ENCODE data around the gene OR52A1. TPM values are rescaled to one million over a fixed set of nuclear protein-coding genes. Genes with fewer than 3 reads are reported as not detected.

OR52A1 gene
- total and polyA plus RNA-seq, 2 of the 4 experiments (the other 2 are of a cell fraction) = not detected

- H4K91ac ChIP-seq (ENCODE audit: insufficient read depth, low read depth, low read length) = no peak overlapping the region
- no peak overlapping the region for H3K4me3 ChIP-seq (ENCODE audit: insufficient read depth, low read depth, low read length)
- no peaks in the 10 kb centered on the region for H3K79me1 ChIP-seq (ENCODE audit: low read depth in 1 of 2, low read length in 2 of 2)
- no peak overlapping the region for H2AFZ ChIP-seq (replicated peaks; ENCODE audit: low read length, poor library complexity)
- BruUV-seq (replicated peaks) = no TSS peak
- no peaks in the 10 kb centered on the region for H3K36me3 ChIP-seq (ENCODE audit: control insufficient read depth, insufficient read depth, low read length)
- H2BK120ac ChIP-seq (ENCODE audit: low read depth, low read length) = no peak overlapping the region
- no peaks in the 10 kb centered on the region for H3K9me3 ChIP-seq (ENCODE audit: control insufficient read depth, insufficient read depth, low read length)
- in situ Hi-C loops (cut with MboI; ENCODE audit: low sequenced_read_pairs) = no loop called here
- no peak overlapping the region for H3K23ac ChIP-seq (ENCODE audit: low read depth, low read length)
- H2BK5ac ChIP-seq (ENCODE audit: low read depth, low read length, poor library complexity, severe bottlenecking) = no peak overlapping the region
- TF ChIP-seq RFX5 (IDR thresholded peaks at IDR 0.05; ENCODE audit: low read depth, low read length) (no peak), CEBPB (IDR thresholded peaks at IDR 0.05; ENCODE audit: low read depth, low read length) (no peak), BHLHE40 (IDR thresholded peaks at IDR 0.05; ENCODE audit: low read depth, low read length) (no peak), RAD21 (IDR thresholded peaks at IDR 0.05; ENCODE audit: low read length) (no peak), NFE2L2 (IDR thresholded peaks at IDR 0.05; ENCODE audit: low read depth, low read length) (no peak), RCOR1 (IDR thresholded peaks at IDR 0.05; ENCODE audit: insufficient replicate concordance, low read length) (no peak), MAZ (IDR thresholded peaks at IDR 0.05; ENCODE audit: borderline replicate concordance, low read depth, low read length) (no peak), CHD1 (IDR thresholded peaks at IDR 0.05; ENCODE audit: low read depth, low read length) (no peak), MAFK (IDR thresholded peaks at IDR 0.05; ENCODE audit: low read depth, low read length) (no peak), CTCF (conservative IDR thresholded peaks at IDR 0.05; ENCODE audit: low read depth, low read length) (no peak), ELK1 (IDR thresholded peaks at IDR 0.05; ENCODE audit: borderline replicate concordance, low read depth, low read length) (no peak), POLR2A (IDR thresholded peaks at IDR 0.05; ENCODE audit: low read depth, low read length) (no peak), FOS (IDR thresholded peaks at IDR 0.05; ENCODE audit: low read depth, low read length) (no peak), USF2 (IDR thresholded peaks at IDR 0.05; ENCODE audit: low read depth, low read length) (no peak), MXI1 (IDR thresholded peaks at IDR 0.05; ENCODE audit: borderline replicate concordance, low read depth, low read length) (no peak), SMC3 (IDR thresholded peaks at IDR 0.05; ENCODE audit: low read depth, low read length) (no peak)
- WGBS, 2 experiments (ENCODE audit: extremely low coverage in 2 of 2, insufficient read length in 1 of 2) = no CpG with 5 or more reads among the region's 2 CpGs
- no peak overlapping the region for H3K9ac ChIP-seq (ENCODE audit: low read depth, low read length)
- no peak overlapping the region for H3K18ac ChIP-seq (ENCODE audit: low read depth, low read length)
- ATAC-seq (ENCODE audit: low read depth) (no peak), DNase-seq (no peak)
- H2BK15ac ChIP-seq (ENCODE audit: low read depth, low read length) = no peak overlapping the region
- H3K4me1 ChIP-seq (ENCODE audit: control insufficient read depth, insufficient read depth, low read length) = no peaks in the 10 kb centered on the region
- no peak overlapping the region for H3K4me2 ChIP-seq (ENCODE audit: low read depth, low read length)
- H3K9me1 ChIP-seq (ENCODE audit: insufficient read depth, low read length) = no peaks in the 10 kb centered on the region
- no peak overlapping the region for H2AK5ac ChIP-seq (ENCODE audit: low read depth, low read length)
- no peak overlapping the region for H3K4ac ChIP-seq (ENCODE audit: low read depth, low read length)
- H2AK9ac ChIP-seq (replicated peaks; ENCODE audit: low read depth, low read length, poor library complexity) = no peak overlapping the region
- no peak overlapping the region for H3K14ac ChIP-seq (replicated peaks; ENCODE audit: low read depth, low read length)
- intact Hi-C loops (cut with micrococcal nuclease) = no loop called here
- dilution Hi-C loops (cut with HindIII; ENCODE audit: low sequenced_read_pairs, unreplicated experiment) = no loop called here
- no peak overlapping the region for H4K8ac ChIP-seq (ENCODE audit: low read depth in 2 of 2, low read length in 2 of 2)
- H3K56ac ChIP-seq (ENCODE audit: extremely low read depth, insufficient read depth, low read length) = no peak overlapping the region
- 0 out of 2 replicates have a peak, but pooled peaks cover 2% of the 10 kb centered on the region for H3K27me3 ChIP-seq (ENCODE audit: control insufficient read depth, insufficient read depth, low read length)
- no peak overlapping the region for H4K5ac ChIP-seq (ENCODE audit: low read depth, low read length)
- CTCF ChIA-PET = interaction anchor here (0.6 kb wide), 1 partner anchor 20 kb away, joined by 3 read pairs; no protein-coding TSS in a partner anchor
- H2BK20ac ChIP-seq (ENCODE audit: low read depth, low read length) = no peak overlapping the region
- no peak overlapping the region for H3K27ac ChIP-seq (ENCODE audit: insufficient read depth, low read length)
- H4K20me1 ChIP-seq (ENCODE audit: insufficient read depth, low read length) = no peaks in the 10 kb centered on the region
- POLR2A ChIA-PET (ENCODE audit: unreplicated experiment) = no interaction called here
These were observed 52.3 kb downstream of the OR52A1 start for GRCh38 chr11:5102246-5102645.
